ENCODE measurements around the gene UROC1.

GRCh38 chr3:126554560-126555525 lies 37.3 kb upstream of the UROC1 start:
- no peak for TF ChIP-seq POLR2AphosphoS5 (IDR thresholded peaks at IDR 0.05; ENCODE audit: low read depth, low read length)
- no peak for TF ChIP-seq POLR2A (IDR thresholded peaks at IDR 0.05; ENCODE audit: borderline replicate concordance, extremely low read depth, insufficient read depth, insufficient read length)
- no peak for TF ChIP-seq CTCF (IDR thresholded peaks at IDR 0.05 in 2 of 3, conservative IDR thresholded peaks at IDR 0.05 in 1 of 3; ENCODE audit: borderline replicate concordance in 1 of 3, insufficient read depth in 1 of 3, low read depth in 2 of 3, low read length in 2 of 3)
- TF ChIP-seq EZH2phosphoT487 (IDR thresholded peaks at IDR 0.05; ENCODE audit: borderline replicate concordance), result no peak
- TF ChIP-seq EZH2 (IDR thresholded peaks at IDR 0.05), result no peak
- no peak for TF ChIP-seq YY1 (IDR thresholded peaks at IDR 0.05; ENCODE audit: extremely low read depth, insufficient replicate concordance, low read depth, low read length)
- TF ChIP-seq FOSL1 (IDR thresholded peaks at IDR 0.05; ENCODE audit: low read depth), result no peak
- no peak for TF ChIP-seq REST (IDR thresholded peaks at IDR 0.05; ENCODE audit: low read depth)
- no peak for TF ChIP-seq TCF7L2 (IDR thresholded peaks at IDR 0.05; ENCODE audit: borderline replicate concordance, extremely low read depth, insufficient read depth, insufficient read length)
- no peak for TF ChIP-seq MAX (IDR thresholded peaks at IDR 0.05)

All from HCT116 (cell line).